Transverse colon (tissue), 4 donors: ENCODE measurements around the gene DMRTB1. TPM values are rescaled to one million over a fixed set of nuclear protein-coding genes. Genes with fewer than 3 reads are reported as not detected.

ENCODE experiments used
- DNase-seq: peaks from one replicate; pipeline ENCODE4 v3.0.0-alpha.2; 2019
- H3K27ac ChIP-seq, 4 donors: fragments of 200-600 bp; sonication (generic); 2 replicates each; pipeline ENCODE4 v1.5.1; 2016 to 2018; ENCODE audit warnings: inconsistent platforms in 4 of 4
- H3K27me3 ChIP-seq: fragments of 200-600 bp; sonication (generic); 2 replicates; pipeline ENCODE4 v1.5.1; 2017; ENCODE audit warnings: inconsistent platforms
- H3K36me3 ChIP-seq, 4 donors: fragments of 200-600 bp; sonication (generic); 2 replicates each; pipeline ENCODE4 v1.5.1; 2017 to 2019; ENCODE audit warnings: inconsistent platforms in 4 of 4
- H3K4me1 ChIP-seq, 4 donors: fragments of 200-600 bp; sonication (generic); 2 replicates each; pipeline ENCODE4 v1.5.1; 2017 to 2020; ENCODE audit warnings: inconsistent platforms in 4 of 4
- H3K4me3 ChIP-seq, 4 donors: fragments of 200-600 bp; sonication (generic); 1 replicate in 1 of 4; 2 replicates in 3 of 4; pipeline versions ENCODE4 v1.5.1 to v1.6.1; 2017 to 2019; ENCODE audit warnings: inconsistent platforms in 4 of 4
- H3K9me3 ChIP-seq, 2 donors: fragments of 200-600 bp; sonication (generic); 2 replicates each; pipeline ENCODE4 v1.5.1; 2017 to 2019; ENCODE audit warnings: inconsistent platforms in 2 of 2
- CTCF ChIP-seq, 5 experiments: fragments of 200-600 bp in 3 of 5; fragments of 450-650 bp in 2 of 5; sonication (generic) in 3 of 5; IDR thresholded peaks; 1 replicate in 2 of 5; 2 replicates in 3 of 5; pipeline ENCODE4 v1.5.1; 2016 to 2017; ENCODE audit warnings: antibody characterized with exemption in 5 of 5, inconsistent platforms in 3 of 5, mild to moderate bottlenecking in 2 of 5, moderate library complexity in 1 of 5
- EP300 ChIP-seq: sonication (generic); formaldehyde crosslinking; IDR thresholded peaks from one replicate; pipeline ENCODE4 v1.6.1; 2017; ENCODE audit warnings: antibody characterized with exemption, low read depth
- POLR2A ChIP-seq: fragments of 450-650 bp; IDR thresholded peaks from one replicate; pipeline ENCODE4 v1.6.1; 2016; ENCODE audit warnings: antibody characterized with exemption, mild to moderate bottlenecking, moderate library complexity
- POLR2AphosphoS5 ChIP-seq, 3 donors: sonication (generic); formaldehyde crosslinking; IDR thresholded peaks; one replicate each; pipeline ENCODE4 v1.6.1; 2016; ENCODE audit warnings: antibody characterized with exemption in 3 of 3
- WGBS, 2 donors: methylation state at CpG; one replicate each; pipeline ENCODE4 v1.1.5; 2018; ENCODE audit warnings: low coverage in 1 of 2; 5-methylcytosine and 5-hydroxymethylcytosine counted together
- in situ Hi-C, 4 donors: fragments of 200-750 bp; cut with MboI; loops; one replicate each; pipeline versions ENCODE4 v1.15.0 to v1.15.1; 2017; ENCODE audit warnings: low sequenced_read_pairs in 3 of 4, low pct_ligation_motif_present in 1 of 4, low pct_unique_long_range_greater_than_20kb in 1 of 4
- intact Hi-C: fragments of 100-400 bp; cut with DNase I; formaldehyde crosslinking; loops from one replicate; pipeline ENCODE4 v1.15.1; 2023; ENCODE audit warnings: low total_unique reads
- total RNA-seq, 4 donors: library from RNA; depleted of rRNA; stranded (reverse); fragments of >200 nt; gene quantifications; one replicate each; pipeline ENCODE4 v1.1.0, GENCODE V29; 2016

DMRTB1 gene
- total RNA-seq, 4 donors from 2014 or later = not detected

- H3K27me3 ChIP-seq = no peaks in the 10 kb centered on the region
- no peak overlapping the region for H3K4me3 ChIP-seq
- H3K36me3 ChIP-seq = no peaks in the 10 kb centered on the region
- 88% methylated on average over 25 of the region's 25 CpGs; no CpG with 5 or more reads in 1 of the 2 donors for WGBS, 2 donors
- TF ChIP-seq POLR2AphosphoS5 (IDR thresholded peaks at IDR 0.05) (no peak), CTCF (IDR thresholded peaks at IDR 0.05) (no peak), POLR2A (no peak), EP300 (no peak)
- DNase-seq = no peak
- no peaks in the 10 kb centered on the region for H3K4me1 ChIP-seq
- intact Hi-C loops = no loop called here
- in situ Hi-C loops = no loop called here
- H3K27ac ChIP-seq = no peak overlapping the region
- H3K9me3 ChIP-seq = no peaks in the 10 kb centered on the region
Measured at GRCh38 chr1:53461323-53462044, 2.3 kb downstream of the DMRTB1 start.

- in situ Hi-C loops = no loop called here
- Histone ChIP-seq H3K27me3 (no peaks in the 10 kb centered on the region), H3K27ac (no peak overlapping the region), H3K4me3 (no peak overlapping the region), H3K9me3 (no peaks in the 10 kb centered on the region), H3K4me1 (no peaks in the 10 kb centered on the region), H3K36me3 (no peaks in the 10 kb centered on the region)
- WGBS, 2 donors = 76 to 85% methylated on average over 6 of the region's 6 CpGs
- TF ChIP-seq CTCF (IDR thresholded peaks at IDR 0.05) (no peak), POLR2AphosphoS5 (IDR thresholded peaks at IDR 0.05) (no peak), POLR2A (no peak), EP300 (no peak)
- DNase-seq = no peak
- intact Hi-C loops = no loop called here
Measured at GRCh38 chr1:53462193-53462592, 3.0 kb downstream of the DMRTB1 start.

GRCh38 chr1:53462769-53463501, 3.7 kb downstream of the DMRTB1 start:
- no peaks in the 10 kb centered on the region for H3K4me1 ChIP-seq
- no peaks in the 10 kb centered on the region for H3K27me3 ChIP-seq
- in situ Hi-C loops (no loop called here), intact Hi-C loops (no loop called here)
- no peak for DNase-seq
- WGBS, 2 donors = 67 to 84% methylated on average over 1 to 11 of the region's 11 CpGs
- TF ChIP-seq EP300 (no peak), CTCF (IDR thresholded peaks at IDR 0.05) (no peak), POLR2AphosphoS5 (IDR thresholded peaks at IDR 0.05) (no peak), POLR2A (no peak)
- H3K27ac ChIP-seq = no peak overlapping the region
- no peak overlapping the region for H3K4me3 ChIP-seq
- H3K36me3 ChIP-seq = no peaks in the 10 kb centered on the region
- no peaks in the 10 kb centered on the region for H3K9me3 ChIP-seq

DNA sequence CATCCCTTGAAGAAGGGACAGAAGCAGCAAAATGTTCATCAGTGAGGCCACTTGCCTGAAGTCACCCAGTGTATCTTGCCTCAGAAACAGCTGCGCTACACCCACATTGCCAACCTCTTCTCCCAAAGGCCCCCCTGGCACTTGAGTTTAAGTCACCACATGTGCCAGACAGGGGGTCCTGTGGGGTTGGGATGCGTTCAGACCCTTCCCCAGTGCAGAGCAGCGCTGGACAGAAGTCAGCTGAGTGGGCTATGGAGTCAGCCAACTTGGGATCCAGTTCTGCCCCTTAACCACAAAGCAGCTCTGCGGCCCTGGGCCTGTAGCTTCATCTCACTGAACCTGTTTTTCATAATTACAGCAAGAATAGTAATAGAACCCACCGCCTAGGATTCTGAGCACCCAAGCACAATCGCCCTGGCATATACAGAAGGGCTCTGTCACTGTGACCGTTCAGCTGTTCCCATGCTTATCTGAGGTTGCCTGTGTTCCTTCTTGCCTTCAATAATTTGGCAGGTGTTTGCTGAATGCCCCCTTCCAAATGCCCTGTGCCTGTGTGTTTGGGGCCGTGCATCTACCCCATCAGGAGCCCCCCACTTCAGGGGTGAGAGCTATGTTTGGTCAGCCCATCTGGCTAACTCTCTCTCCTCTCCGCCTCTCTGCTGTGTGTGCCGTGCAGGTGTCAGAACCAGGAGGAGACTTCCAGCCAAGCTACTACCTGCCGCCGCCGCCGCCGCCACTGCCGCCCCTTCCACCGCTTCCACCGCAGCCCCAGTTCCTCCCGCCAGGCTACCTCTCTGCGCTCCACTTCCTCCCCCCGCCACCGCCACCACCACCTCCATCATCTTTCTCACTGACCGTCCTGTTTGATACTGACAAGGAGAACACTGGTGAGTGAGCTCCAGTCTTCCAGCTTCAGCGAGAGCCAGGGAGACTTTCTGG, 5.0 kb downstream of the DMRTB1 start:
- H3K36me3 ChIP-seq = no peaks in the 10 kb centered on the region
- H3K4me3 ChIP-seq = no peak overlapping the region
- WGBS, 2 donors = 92 to 100% methylated on average over 1 to 24 of the region's 24 CpGs
- no peak for DNase-seq
- in situ Hi-C loops (no loop called here), intact Hi-C loops (no loop called here)
- no peaks in the 10 kb centered on the region for H3K27me3 ChIP-seq
- TF ChIP-seq CTCF (IDR thresholded peaks at IDR 0.05) = no peak
- no peak for TF ChIP-seq POLR2A
- TF ChIP-seq POLR2AphosphoS5 (IDR thresholded peaks at IDR 0.05) = no peak
- TF ChIP-seq EP300 = no peak
- no peaks in the 10 kb centered on the region for H3K9me3 ChIP-seq
- no peak overlapping the region for H3K27ac ChIP-seq
- H3K4me1 ChIP-seq = no peaks in the 10 kb centered on the region
